ENCODE data around the gene GNG12.

GNG12 gene

GRCh38 chr1:67713057-67713846 is 120.0 kb downstream of the GNG12 start:
- no peak for DNase-seq (ENCODE audit: extremely low read depth in 1 of 2, low read depth in 1 of 2)

DNA sequence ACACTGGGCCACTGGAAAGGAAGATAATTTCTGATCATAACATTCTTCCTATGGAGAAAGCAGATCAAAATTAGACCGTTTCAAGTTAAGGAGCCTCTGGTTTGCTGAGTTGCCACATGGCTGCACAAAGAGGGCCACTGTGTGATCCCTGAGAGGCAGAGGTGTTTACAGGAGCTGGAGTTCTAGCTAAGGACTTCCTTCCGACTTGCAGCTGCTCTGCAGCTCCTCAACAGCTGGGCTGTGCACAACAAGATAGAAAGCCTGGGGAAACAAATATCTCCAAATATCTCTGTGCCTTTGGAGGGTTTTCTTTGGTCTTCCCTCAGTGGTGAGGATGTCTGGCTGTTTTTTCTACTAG is 121.4 kb downstream of the GNG12 start:
- no peak for DNase-seq (ENCODE audit: extremely low read depth in 1 of 2, low read depth in 1 of 2)

DNA sequence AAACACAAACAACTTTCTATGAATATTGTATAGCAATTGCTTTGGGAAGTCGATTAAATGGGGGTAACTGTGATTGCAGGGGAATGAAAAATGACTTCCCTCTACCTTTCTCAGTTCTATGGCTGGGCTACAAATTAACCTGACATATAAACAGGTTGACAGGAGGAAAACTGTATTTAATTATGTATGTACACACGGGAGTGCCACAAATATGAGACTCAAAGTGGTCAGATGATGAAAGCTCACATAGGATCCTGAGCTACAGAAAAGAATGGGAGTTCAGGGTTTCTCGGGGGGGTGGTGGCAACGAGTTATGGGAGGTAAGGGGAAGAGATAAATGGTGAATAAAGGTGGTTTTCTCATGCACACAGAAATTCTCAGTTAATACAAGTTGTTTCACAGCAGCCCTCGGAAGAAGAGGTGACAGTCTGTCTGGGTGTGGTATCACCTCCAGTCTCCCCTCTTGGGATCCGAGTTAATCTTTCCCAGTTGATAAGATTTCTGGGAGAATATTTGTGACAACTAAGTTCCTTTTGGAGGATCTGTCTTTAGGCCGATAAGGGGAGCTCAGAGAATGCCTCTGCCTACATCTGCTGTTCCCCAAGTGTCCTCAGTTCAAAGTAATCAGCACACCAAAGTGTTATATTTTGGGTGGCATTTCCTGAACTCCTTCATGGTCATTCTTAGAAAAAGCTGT is 122.0 kb downstream of the GNG12 start:
- DNase-seq (ENCODE audit: extremely low read depth in 1 of 2, low read depth in 1 of 2) = no peak

GRCh38 chr1:67710417-67710816 is 122.8 kb downstream of the GNG12 start:
- DNase-seq (ENCODE audit: extremely low read depth in 1 of 2, low read depth in 1 of 2) = no peak

GRCh38 chr1:67708606-67709005 is 124.7 kb downstream of the GNG12 start:
- no peak for DNase-seq (ENCODE audit: extremely low read depth in 1 of 2, low read depth in 1 of 2)

DNA sequence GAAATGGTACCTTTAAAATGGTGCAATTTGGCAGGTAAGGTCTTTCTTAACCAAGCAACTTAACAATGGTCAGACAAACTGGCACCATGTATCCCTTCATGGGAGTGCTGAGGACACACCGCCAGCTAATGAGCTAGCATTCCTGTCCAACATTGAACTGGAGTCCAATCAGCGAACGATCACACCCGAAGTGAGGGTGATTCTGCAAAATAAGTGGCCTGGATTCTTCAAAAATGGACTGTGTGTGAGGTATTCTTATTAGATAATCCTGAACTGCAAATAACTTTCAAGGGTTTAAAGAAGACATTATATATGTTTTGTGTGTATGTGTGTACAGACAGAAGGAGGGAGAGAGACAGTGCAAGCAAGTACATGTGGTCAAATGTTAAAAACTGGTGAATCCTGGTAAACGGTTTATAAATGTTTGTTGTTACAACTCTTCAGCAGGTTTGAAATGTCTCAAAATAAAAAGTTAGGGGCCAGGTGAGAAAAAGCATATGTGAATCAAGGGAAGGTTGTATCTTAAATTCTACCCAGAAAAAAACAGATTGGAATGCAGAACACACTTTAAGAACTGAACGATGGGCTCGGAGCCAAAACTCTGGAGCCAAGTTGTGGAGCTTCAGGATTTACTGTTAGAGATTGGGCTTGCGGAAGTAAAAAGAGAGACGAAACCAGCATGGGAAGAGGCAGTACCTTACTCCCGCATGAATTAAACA is 127.4 kb downstream of the GNG12 start:
- DNase-seq (ENCODE audit: extremely low read depth in 1 of 2, low read depth in 1 of 2) = no peak

GRCh38 chr1:67704351-67704750 is 128.9 kb downstream of the GNG12 start:
- no peak for DNase-seq (ENCODE audit: extremely low read depth in 1 of 2, low read depth in 1 of 2)

DNA sequence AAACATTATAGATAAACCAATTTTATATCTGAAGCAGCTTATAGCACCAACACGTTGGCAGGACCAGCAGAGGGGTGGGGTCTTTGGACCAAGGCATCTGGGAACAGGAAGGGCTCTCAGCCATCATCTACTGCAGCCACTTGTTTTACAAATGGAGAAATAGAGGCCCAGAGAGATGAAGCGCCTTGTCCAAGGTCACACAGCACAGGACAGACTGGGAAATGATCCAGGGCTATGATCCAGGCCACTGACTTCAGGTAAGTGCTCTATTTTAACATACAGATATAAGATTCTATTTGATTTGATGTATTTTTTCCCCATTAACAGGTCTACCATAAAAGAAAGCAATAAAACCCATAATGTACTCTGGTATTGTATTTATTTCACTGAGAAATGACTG is 131.4 kb downstream of the GNG12 start:
- DNase-seq (ENCODE audit: extremely low read depth in 1 of 2, low read depth in 1 of 2) = no peak

- DNase-seq (ENCODE audit: extremely low read depth in 1 of 2, low read depth in 1 of 2) = no peak
Measured at GRCh38 chr1:67700692-67701410, 132.4 kb downstream of the GNG12 start.

GRCh38 chr1:67700220-67700619 is 133.0 kb downstream of the GNG12 start:
- DNase-seq (ENCODE audit: extremely low read depth in 1 of 2, low read depth in 1 of 2) = no peak

DNA sequence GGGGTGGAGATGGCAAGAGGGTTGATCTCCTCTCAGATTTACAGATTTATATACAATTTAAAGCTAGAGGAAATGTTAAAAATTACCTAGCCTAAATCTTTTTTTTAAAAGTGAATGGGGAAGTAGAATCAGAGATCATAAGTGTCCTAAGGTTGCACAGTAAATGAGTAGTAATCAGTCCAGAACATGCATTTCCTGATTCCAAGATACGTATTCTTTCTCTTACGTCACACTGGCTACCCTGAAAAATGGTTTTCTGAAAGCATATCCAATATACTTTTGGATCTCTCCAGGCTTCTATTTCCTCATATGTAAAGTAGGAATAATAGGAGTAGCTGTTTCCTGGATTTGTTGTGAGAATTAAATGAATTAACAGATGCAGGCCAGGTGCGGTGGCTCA is 136.6 kb downstream of the GNG12 start:
- DNase-seq (ENCODE audit: extremely low read depth in 1 of 2, low read depth in 1 of 2) = no peak

DNA sequence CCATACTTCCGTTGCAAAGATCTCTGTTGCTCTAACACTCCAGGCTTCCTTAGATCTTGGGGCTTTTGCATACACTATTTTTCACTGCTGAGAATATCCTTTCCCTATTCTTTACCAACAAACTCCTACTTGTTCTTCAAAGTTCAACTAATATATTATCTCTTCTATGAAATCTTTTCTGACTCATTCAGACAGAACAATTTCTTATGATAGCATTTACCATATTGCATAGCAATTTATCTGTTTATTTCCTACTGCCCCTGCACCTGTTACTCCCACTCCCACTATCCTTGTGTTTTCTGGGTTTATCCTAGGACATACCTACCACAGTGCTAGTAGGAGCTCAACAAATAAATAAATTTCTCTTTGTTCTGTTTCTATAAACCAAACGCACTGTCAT is 137.3 kb downstream of the GNG12 start:
- no peak for DNase-seq (ENCODE audit: extremely low read depth in 1 of 2, low read depth in 1 of 2)

DNA sequence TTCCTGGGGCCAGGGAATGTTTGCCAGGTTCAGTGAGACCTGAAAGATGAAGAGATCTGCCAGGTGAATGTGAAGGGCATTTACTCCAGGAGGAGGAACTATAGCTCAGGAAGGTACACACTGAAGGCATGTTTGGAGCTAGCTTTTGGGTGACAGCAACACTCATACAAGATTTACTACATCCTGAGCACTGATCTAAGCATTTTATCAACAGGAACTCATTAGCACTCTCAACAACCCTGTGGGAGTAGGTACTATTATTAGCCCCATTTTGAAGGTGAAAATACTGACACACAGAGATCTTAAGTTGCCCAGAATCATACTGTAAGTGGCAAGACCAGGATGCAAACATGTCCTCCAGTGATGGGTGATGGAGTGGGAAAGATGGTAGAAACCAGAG is 141.6 kb downstream of the GNG12 start:
- no peak for DNase-seq (ENCODE audit: extremely low read depth in 1 of 2, low read depth in 1 of 2)

GRCh38 chr1:67690411-67690810 is 142.9 kb downstream of the GNG12 start:
- DNase-seq (ENCODE audit: extremely low read depth in 1 of 2, low read depth in 1 of 2) = no peak

DNA sequence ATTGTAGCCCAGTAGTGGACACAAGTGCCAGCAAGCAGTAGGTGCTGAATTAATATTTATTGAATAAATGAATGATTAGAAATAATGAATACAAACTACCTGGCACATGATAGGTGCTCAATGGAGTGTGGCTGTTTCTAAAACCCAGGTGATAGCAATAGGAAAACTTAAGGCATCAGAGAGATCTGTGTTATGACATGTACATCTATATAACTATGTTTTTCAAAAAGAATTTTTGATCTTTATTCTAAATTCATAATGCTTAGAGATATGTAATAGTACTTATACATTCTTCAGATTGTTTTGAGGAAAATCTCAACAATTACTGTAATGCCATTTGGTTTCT is 143.3 kb downstream of the GNG12 start:
- DNase-seq (ENCODE audit: extremely low read depth in 1 of 2, low read depth in 1 of 2) = no peak

GRCh38 chr1:67689267-67690017 is 143.8 kb downstream of the GNG12 start:
- DNase-seq (ENCODE audit: extremely low read depth in 1 of 2, low read depth in 1 of 2) = no peak

GRCh38 chr1:67688526-67689219 is 144.6 kb downstream of the GNG12 start:
- no peak for DNase-seq (ENCODE audit: extremely low read depth in 1 of 2, low read depth in 1 of 2)

DNA sequence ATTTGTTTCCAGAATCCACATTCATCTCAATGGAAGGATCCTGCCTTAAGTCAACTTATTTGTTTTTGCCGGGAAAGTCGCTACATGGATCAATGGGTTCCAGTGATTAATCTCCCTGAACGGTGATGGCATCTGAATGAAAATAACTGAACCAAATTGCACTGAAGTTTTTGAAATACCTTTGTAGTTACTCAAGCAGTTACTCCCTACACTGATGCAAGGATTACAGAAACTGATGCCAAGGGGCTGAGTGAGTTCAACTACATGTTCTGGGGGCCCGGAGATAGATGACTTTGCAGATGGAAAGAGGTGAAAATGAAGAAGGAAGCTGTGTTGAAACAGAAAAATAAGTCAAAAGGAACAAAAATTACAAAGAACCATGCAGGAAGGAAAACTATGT is 145.6 kb downstream of the GNG12 start:
- DNase-seq (ENCODE audit: extremely low read depth in 1 of 2, low read depth in 1 of 2) = no peak

GRCh38 chr1:67687198-67687545 is 146.1 kb downstream of the GNG12 start:
- DNase-seq (ENCODE audit: extremely low read depth in 1 of 2, low read depth in 1 of 2) = no peak

All from activated CD8-positive, alpha-beta memory T cell treated with anti-CD3 and anti-CD28 coated beads for 1 hour (primary cell).